Stimulated activated CD4-positive, alpha-beta T cell treated with anti-CD3 and anti-CD28 coated beads, Interleukin-2, amount 100 ng/mL, for 24 hours (primary cell): ENCODE measurements around the gene PCLO.

Source experiments
- DNase-seq, 2 donors: peaks; one replicate each; pipeline ENCODE4 v3.0.0-alpha.2; 2020

The PCLO gene, protein sequence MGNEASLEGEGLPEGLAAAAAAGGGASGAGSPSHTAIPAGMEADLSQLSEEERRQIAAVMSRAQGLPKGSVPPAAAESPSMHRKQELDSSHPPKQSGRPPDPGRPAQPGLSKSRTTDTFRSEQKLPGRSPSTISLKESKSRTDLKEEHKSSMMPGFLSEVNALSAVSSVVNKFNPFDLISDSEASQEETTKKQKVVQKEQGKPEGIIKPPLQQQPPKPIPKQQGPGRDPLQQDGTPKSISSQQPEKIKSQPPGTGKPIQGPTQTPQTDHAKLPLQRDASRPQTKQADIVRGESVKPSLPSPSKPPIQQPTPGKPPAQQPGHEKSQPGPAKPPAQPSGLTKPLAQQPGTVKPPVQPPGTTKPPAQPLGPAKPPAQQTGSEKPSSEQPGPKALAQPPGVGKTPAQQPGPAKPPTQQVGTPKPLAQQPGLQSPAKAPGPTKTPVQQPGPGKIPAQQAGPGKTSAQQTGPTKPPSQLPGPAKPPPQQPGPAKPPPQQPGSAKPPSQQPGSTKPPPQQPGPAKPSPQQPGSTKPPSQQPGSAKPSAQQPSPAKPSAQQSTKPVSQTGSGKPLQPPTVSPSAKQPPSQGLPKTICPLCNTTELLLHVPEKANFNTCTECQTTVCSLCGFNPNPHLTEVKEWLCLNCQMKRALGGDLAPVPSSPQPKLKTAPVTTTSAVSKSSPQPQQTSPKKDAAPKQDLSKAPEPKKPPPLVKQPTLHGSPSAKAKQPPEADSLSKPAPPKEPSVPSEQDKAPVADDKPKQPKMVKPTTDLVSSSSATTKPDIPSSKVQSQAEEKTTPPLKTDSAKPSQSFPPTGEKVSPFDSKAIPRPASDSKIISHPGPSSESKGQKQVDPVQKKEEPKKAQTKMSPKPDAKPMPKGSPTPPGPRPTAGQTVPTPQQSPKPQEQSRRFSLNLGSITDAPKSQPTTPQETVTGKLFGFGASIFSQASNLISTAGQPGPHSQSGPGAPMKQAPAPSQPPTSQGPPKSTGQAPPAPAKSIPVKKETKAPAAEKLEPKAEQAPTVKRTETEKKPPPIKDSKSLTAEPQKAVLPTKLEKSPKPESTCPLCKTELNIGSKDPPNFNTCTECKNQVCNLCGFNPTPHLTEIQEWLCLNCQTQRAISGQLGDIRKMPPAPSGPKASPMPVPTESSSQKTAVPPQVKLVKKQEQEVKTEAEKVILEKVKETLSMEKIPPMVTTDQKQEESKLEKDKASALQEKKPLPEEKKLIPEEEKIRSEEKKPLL (N-terminal part only)

DNA sequence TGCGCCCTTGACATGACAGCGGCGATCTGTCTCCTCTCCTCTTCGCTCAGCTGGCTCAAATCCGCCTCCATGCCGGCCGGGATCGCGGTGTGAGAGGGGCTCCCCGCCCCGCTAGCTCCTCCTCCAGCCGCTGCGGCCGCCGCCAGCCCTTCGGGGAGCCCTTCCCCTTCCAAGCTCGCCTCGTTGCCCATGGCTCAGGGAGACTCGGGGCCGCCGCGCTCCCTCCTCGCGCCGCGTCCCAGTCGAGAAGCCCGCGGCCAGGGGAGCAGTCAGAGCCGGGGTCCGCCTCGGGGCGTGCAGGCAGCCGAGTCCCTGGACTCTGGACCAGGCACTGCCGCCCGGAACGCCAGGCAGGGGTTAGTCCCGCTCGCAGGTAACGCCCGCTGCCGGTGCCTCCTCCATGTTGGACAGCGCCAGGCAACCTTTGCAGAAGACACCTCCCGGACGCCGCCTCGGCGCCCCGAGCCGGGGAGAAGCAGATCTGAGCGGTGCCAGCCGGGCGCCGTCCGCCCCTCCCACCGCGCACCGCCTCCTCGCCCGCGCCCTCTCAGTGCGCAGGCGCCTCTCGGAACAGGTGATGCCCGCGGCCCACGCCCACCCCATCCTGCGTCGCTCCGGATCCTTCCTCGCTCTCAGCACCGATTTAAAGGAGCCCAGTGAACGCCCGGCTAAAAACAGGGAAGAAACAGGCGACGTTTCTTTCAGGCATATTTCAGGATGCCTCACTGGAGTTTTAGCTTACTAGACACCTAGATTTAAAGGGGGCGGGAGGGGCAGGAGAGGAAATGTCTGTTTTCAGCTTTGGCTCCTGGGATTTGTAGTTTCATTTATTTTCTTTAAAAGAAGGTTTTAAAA lies at the start of gene PCLO:
Gene PCLO (minus strand): TSS at position 483 of the 855 bp plus-strand sequence. CDS start 292 bp downstream, at position 191.
- DNase-seq = peak; percentile 38 to 67

DNA sequence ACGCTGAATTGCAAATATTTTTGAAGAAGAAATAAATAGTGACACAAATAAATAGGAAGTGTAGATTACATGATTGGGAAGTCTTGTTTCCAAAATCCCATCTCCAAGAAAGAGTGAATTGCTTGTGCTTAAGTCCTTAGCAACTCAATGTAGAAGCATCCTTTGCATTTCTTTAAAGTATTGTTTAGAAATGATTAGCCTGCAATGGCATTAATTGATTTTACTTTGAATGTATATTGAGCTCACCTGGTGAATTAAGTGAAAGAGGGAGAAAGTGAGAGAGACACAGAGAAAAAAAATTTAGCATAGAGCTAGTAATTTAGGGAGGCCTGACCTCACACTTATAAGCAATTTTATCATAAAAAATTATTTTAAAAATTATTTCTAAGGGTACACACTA lies 49.0 kb upstream of the PCLO start:
- no peak for DNase-seq

DNA sequence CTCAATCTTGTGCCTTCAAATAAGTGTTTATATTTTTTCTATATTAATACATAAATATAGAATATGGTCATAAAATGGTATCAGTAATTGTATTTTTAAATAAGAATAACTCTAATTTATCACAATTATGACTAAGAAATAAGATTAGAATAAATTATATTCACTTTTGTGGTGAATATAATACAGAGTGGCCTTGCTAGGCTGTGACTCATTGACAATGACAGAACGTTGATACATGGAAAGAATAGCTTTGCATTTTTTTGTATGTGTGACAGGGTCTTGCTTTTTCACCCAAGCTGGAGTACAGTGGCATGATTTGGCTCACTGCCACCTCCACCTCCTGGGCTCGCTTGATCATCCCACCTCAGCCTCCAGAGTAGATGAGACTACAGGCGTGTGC lies 47.8 kb upstream of the PCLO start:
- no peak for DNase-seq

DNA sequence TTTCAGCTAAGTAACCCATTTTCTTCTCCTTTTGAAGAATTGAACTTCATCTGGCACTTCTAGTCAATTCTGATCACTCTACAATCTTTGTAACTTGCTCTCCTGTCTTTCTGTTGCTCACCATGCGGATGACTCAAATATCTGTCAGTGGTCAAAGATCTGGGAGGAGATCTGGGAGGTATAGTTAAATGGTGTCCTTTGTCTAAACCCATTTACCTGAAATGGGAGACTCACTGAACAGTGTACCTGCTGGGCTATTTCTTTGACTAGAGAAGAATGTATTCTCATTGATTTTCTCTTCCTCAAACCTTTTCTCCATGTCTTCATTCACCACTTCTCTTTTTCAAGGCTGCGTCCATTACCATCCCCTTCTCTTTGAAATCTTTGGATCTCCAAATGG lies 42.0 kb upstream of the PCLO start:
- no peak for DNase-seq

DNA sequence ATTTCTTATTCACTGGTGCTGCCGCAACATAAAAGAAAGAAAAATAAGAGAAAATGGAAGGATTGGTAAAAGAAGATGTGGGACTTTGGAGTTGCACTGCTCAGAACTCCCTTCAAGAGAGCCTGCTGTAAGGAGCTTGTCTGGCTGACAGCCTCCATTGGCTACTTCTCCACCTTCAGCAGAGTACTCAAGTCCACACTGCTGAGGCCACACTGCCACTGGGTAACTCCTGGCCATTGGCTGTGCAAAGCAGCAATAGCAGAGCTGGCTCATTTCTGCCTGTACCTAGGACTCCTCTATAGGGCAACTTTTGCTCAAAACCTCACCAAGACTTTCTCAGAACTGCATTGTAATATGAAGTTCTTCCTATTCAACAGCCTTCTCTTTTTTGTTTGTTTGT lies 38.7 kb upstream of the PCLO start:
- no peak for DNase-seq

DNA sequence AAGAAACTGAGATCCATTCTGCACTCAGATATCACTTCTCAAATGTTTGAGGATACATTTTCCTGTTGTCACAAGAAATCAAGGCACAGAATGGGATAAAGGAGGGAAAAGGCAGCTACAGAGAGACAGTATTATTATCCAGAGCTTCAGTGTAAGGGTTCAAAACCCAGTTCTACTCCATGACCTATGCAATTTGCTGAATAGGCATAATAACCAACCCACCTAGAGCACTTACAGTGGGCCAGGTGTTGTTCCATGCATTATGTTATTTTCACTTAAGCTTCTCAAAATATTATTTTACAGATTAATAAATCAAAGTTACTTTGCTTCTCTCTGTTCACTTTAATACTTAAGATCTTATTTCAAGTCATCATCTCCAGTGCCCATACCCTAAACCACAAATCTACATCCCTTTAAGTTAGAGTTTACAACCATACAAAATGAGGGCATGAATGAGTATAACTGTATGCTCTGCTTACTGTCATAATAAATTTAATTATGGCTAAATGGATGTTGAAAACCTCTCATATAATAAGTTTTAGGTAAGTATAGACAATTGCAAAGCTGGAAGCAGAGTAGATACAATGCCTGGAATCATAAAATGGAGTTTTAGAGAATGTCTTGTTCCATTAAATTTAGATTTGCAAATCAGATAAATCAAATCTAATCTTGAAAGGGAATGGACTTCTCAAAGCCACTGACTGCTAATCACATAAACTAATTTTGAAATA lies 28.1 kb upstream of the PCLO start:
- DNase-seq = no peak

DNA sequence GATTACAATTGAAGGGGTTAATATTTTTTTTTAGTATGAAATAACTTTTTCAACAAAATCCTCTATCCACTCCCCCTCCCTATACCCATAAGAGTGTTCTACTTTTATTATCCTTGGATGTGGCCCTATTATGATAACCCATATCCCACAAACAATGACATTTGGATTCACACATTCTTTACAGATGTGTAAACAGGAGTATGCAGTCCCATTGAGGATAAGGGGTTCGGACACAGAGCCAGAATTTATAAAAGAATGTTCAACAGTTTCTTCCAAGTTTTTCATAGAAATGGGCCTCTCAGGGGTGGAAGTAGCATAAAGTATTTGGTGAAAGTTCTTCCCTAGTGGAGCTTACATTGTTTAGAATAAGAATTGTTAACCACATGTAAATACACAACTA lies 16.1 kb upstream of the PCLO start:
- DNase-seq = no peak

DNA sequence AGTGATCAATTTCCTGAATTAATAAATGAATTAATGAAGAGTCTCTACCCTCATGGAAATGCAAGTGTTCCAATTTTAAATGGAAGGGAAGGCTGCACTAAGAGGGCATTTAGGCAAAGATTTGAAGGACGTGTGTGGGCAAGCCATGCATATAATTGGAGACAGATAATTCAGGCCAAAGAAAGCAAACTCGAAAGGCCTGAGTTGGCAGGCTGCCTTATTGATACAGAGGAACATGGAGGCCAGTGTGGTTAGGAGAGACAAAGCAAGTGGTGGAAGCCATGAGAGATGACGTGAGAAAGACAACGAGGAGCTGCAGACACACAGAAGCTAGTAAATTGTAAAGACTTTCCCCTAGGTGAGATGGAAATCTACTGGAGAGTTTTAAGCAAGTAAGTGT lies 15.4 kb upstream of the PCLO start:
- DNase-seq = no peak

DNA sequence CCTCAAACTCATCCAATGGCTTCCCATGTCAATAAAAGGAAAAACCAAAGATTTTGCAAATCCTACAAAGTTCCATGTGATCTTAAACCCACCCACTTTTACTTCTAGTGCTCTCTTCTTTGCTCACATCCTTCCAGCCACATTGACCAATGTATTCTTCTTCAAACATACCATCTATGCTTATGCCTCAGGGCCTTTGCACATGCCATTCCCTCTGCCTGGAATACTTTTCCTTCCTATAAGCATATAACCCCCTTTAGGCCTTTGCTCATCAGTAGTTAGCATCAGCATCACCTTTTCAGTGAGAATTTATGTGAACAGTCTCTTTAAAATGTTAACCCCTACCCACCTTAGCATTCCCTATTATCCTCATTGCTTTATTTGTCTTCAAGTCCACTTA lies 11.0 kb upstream of the PCLO start:
- DNase-seq = no peak

DNA sequence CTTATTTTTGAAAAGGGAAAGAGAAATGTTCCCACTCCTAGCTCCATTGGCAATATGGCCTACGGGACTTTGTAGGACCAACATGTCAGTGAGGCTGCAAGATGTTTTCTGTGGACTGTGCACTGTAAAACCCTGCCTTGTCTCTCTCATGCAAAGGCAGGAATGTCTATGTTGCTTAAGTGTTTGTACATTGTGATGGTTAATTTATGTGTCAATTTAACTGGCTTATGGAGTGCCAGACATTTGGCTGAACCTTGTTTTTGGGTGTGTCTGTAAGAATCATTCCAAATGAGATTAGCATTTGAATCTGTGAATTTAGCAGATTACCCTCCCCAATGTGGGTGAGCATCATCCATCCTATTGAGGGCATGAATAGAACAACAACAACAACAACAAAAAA lies 4.1 kb upstream of the PCLO start:
- DNase-seq = no peak

DNA sequence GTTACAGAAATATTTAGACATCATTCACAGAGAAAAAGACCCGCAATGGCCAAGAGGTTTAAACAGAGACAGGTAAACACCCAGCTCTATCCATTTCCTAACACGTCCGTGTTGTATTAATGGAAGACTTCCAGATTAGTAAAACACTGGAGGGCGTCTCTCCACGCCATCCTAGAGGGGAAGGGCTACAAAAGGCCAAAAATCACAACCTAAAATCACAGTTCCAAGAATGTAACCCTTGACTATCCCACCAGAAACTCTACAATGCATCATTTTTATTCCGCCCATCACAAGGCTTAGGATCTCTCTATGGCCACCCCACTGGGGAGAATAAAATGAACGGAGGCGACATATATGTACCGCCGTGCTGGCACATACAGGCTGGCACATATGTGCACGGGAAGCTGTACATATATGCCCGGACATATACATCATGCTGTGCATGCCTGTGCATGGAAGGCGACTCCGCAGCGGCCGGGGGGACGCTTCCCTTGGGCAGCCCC lies 734 bp downstream of the PCLO start:
- DNase-seq = no peak

DNA sequence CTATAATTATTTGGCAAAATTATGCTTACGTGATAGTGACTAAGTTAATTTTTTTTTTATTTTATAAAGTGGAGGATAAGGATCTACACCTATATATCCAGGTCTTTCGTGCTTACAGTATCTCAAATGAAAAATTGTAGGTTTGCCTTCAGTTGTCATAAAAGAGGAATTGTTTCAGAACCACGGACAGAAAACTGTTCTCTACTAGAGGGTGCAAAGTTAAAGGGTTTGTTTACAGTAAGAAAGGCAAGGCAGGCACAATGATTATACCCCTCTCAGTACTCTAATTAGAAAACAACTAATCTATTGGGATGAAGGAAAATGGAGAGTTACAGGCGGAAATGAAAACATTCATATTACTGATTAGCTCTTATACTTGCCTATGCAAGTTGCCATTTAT lies 1.5 kb downstream of the PCLO start:
- DNase-seq = no peak

DNA sequence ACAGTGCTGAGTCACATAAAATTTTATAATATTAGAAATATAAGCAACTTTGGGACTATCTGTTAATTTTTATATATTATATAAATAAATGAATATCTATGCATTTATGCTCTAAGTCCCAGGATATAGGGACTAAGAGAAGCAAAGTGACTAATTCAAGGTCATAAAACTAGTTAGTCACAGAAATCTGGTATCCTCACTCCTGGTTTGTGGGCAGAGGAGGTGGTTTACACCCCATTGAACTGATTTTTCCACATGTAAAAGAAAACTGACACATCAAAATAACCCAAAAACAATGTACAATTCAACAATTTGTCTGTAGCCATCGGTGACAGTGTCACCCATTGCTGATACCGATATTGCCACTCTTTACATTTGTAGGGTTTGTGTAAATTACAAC lies 3.0 kb downstream of the PCLO start:
- no peak for DNase-seq

DNA sequence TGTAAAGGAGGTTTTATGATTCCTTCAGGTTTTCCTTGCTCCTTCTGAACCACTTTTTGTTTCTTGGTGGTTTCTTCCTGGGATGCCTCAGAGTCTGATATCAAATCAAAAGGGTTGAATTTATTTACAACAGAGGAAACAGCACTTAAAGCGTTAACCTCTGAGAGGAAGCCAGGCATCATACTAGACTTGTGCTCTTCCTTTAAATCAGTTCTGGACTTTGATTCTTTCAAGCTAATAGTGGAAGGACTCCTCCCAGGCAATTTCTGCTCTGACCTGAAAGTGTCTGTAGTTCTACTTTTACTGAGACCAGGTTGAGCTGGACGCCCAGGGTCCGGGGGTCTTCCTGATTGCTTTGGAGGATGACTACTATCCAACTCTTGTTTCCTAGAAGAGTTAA lies 6.7 kb downstream of the PCLO start:
- DNase-seq = no peak

DNA sequence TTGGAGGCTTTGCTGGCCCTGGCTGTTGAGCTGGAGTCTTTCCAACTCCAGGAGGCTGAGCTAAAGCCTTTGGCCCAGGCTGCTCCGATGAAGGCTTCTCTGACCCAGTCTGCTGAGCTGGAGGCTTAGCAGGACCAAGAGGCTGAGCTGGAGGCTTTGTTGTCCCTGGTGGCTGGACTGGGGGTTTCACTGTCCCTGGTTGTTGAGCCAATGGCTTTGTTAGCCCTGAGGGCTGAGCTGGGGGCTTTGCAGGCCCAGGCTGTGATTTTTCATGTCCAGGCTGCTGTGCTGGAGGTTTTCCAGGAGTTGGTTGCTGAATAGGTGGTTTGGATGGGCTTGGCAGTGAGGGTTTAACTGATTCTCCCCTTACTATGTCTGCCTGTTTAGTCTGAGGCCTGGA lies 7.3 kb downstream of the PCLO start:
- no peak for DNase-seq

DNA sequence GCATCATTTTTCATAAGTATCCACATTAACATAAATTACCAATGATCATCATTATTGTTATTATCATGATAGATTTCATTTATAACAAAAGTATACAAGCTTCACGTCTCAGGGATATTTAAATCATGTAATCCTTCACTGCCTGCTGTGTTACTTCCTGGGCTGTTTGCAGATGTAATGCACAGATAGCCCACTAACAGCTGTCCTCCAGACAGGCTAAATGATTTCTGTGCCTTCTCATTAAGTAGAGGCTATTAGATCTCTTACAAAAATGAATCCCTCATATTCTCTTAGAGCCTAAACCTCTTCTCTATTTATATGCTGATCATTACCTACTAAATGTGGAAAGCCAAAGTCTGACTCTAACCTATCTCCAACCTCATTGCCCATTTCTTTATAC lies 9.3 kb downstream of the PCLO start:
- DNase-seq = no peak

DNA sequence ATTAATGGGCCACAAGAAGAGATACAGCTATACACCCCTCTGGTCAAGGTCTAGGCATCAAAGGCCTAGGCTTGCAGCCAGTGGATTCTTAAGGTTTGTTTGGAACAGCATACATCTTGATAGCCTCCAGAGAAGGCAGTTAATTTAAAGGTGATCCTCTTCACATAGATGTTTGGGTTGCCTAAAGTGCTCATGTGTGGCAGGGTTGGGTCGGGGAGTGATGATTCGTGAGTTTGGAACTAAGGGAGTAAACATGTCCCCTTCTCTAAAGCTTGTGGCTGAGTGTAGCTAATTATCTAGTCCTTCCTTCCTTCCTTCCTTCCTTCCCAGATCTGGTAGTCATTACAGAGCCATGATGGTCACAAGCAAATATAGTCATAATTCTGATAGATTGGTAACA lies 12.4 kb downstream of the PCLO start:
- no peak for DNase-seq

DNA sequence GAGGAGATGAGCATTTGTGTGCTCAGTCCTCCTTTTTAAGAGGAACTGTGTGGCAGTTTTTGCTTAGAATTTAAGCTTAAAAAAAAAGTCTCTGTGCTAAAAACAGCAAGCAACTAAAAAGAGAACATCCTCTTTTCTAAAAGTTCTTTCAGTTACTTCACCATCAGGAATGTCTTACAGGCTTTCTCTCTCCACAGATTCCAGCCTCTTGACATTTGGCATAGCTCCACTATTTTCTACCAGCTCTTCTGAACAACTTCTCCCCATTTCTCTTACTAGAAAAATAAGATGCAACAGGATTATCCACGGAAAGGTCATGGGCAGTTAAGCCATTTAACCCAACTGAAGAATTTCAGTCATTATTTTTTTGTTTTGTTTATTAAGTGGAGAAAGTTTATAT lies 13.2 kb downstream of the PCLO start:
- no peak for DNase-seq

DNA sequence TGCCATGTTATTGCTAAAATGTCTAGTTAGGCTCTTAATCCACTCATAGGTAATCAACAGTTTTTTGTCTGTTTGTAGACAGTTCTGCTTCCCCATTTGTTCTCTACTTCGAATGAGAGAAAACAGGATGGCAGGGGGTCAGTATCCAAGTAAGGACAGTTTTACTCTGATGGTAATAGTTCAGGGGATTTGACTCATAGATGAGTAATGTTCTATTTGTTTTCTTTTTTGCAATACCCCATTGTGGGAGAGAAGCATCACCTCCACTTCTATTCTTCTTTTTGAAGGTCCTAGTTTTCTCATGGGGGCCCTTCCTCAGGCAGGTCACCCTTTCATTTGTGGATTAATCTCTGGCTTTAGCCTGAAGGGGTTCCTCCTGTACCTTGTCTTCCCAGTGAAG lies 13.9 kb downstream of the PCLO start:
- DNase-seq = no peak

DNA sequence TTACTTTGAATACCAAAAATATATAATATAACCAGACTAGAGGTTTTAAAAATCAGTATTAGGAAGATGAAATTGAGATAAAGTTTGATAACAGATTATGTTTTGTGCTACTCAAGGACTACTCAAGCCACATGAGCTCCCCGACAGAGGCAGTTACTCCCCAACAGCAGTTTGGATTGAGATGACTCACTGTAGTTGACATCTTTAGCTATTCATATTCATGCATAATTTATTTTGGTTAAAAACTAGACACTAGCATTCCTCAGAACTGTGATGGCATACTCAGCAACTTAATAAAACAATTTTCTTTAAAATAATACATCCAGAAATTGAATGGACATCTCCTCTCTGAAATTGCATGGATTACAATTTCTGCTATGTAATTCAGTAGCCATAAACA lies 19.6 kb downstream of the PCLO start:
- no peak for DNase-seq

DNA sequence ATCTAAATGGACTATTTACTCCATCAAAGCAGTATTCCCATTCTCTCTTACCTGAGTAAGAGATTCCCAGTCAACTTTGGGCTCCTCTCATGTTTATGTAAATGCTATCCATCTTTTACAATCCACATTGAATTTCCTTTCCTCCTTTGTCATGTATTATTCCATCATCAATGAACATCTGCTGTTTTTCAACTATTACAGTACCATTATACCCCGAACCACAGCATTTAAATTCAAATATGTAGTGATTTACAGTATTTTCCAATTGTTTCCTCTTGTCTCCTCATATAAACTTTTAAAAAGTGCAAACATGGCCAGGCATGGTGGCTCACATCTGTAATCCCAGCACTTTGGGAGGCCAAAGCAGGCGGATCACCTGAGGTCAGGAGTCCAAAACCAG lies 20.3 kb downstream of the PCLO start:
- DNase-seq = no peak

DNA sequence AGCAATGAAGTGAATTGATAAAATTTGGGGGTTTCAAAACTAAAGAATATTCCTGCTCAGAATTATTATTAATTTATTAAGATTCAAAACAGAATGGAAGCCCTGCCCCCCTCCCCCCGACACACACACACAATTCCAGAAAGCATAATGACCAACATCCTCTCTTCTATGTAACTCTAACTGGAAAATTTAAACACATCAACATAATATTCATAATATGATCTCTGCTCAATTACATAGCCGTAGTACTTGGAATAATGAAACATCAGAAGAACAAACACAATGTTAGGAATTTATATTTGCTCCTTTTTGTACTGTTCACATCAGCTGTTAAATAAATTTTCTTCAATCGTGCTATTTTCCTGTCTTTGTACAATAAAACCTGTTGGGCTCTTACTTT lies 20.8 kb downstream of the PCLO start:
- DNase-seq = no peak
